Osteocyte (in vitro differentiated cells): ENCODE measurements around the gene GLT8D1. TPM values are rescaled to one million over a fixed set of nuclear protein-coding genes. Genes with fewer than 3 reads are reported as not detected.

Experiments
- DNase-seq: peaks from one replicate; pipeline ENCODE4 v3.0.0; 2021; ENCODE audit warnings: mixed read lengths; ENCODE audit not compliant: unreplicated experiment; ENCODE audit errors: extremely low spot score
- H3K27ac Mint-ChIP-seq: one replicate; pipeline ENCODE4 v1.8.0; 2021; ENCODE audit warnings: mild to moderate bottlenecking, mixed read lengths; ENCODE audit not compliant: unreplicated experiment
- H3K27me3 Mint-ChIP-seq: one replicate; pipeline ENCODE4 v1.8.0; 2021; ENCODE audit warnings: mixed read lengths; ENCODE audit not compliant: unreplicated experiment
- H3K36me3 Mint-ChIP-seq: one replicate; pipeline ENCODE4 v1.8.0; 2021; ENCODE audit warnings: mixed read lengths; ENCODE audit not compliant: unreplicated experiment
- H3K4me1 Mint-ChIP-seq: one replicate; pipeline ENCODE4 v1.8.0; 2021; ENCODE audit warnings: mixed read lengths; ENCODE audit not compliant: unreplicated experiment
- H3K4me3 Mint-ChIP-seq: one replicate; pipeline ENCODE4 v1.8.0; 2021; ENCODE audit warnings: mild to moderate bottlenecking, moderate library complexity, mixed read lengths; ENCODE audit not compliant: unreplicated experiment
- H3K9me3 Mint-ChIP-seq: one replicate; pipeline ENCODE4 v1.8.0; 2021; ENCODE audit warnings: mixed read lengths; ENCODE audit not compliant: unreplicated experiment
- CTCF ChIP-seq: fragments of 200-600 bp; sonication (generic); IDR thresholded peaks from 2 replicates; pipeline ENCODE4 v1.5.0; 2021; ENCODE audit warnings: antibody characterized with exemption, mild to moderate bottlenecking, moderate library complexity
- total RNA-seq: library from RNA; stranded (reverse); gene quantifications from 2 replicates; pipeline ENCODE4 v1.2.1, GENCODE V29; 2021

Gene GLT8D1
- total RNA-seq, 1 donor from 2014 or later, result 86.3 TPM

DNA sequence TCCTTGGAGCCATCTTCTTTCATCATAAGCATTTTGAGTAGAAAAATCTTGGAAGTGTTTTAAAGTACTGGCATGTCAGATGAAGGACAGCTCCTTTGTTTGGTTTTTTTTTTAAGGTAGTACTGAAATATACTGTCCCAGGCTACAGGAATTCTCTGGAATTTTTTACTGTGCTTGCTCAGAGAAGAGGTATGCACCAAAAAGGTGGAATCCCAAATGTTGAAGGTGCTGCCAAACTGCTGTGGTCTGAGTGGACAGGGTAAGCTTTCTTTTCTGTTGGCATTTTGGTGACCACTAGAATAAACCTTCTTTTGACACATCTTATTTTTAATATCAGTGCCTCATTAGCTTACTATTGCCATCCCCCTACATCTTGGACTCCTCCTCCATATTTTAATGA lies 12.5 kb downstream of the GLT8D1 start:
- Mint-ChIP-seq H3K36me3 (peaks cover 60% of the 10 kb centered on the region), H3K4me1 (no peaks in the 10 kb centered on the region), H3K9me3 (no peaks in the 10 kb centered on the region), H3K27ac (no peak overlapping the region), H3K4me3 (no peak overlapping the region), H3K27me3 (no peaks in the 10 kb centered on the region)
- TF ChIP-seq CTCF, result no peak
- no peak for DNase-seq

DNA sequence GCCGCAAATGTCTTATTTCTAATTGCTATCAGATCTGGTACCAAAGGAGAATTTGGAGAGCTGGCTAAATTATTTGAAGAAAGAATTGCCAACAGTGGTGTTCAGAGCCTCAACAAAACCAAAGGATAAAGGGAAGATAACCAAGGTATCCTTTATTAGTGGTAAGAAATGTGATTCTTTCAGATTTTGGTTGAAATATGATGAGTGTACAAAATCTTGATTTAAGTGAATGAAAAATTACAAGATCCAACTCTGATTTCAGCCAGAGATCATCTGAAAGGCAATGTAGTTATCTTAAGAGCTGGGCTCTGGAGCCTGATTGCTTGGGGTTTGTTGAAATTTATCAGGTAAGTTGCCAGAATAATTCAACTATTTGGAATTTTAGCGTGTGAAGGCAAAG lies 15.0 kb downstream of the GLT8D1 start:
- H3K27me3 Mint-ChIP-seq, result no peaks in the 10 kb centered on the region
- no peak overlapping the region for H3K27ac Mint-ChIP-seq
- TF ChIP-seq CTCF, result no peak
- peaks cover 55% of the 10 kb centered on the region for H3K36me3 Mint-ChIP-seq
- no peak for DNase-seq
- peaks cover 11% of the 10 kb centered on the region for H3K4me1 Mint-ChIP-seq
- no peak overlapping the region for H3K4me3 Mint-ChIP-seq
- H3K9me3 Mint-ChIP-seq, result no peaks in the 10 kb centered on the region

DNA sequence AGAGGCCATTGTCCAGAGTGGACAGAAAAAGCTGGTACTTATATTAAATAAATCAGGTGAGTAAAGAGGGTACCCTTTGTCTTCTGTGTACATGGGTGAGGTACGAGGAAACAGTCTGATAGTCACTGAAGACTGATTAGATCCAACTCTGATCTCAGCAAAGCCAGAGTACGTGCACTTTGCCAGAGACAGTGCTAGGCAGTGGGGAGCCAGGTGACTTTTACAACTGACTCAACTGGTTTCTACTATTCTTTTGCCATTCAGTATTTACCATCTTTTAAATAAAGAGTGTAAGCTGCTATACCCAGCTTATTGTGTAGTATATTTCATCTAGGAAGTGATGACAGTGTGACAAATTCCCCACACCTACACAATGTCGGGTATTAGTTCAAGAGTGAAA lies 16.4 kb downstream of the GLT8D1 start:
- DNase-seq, result no peak
- H3K9me3 Mint-ChIP-seq, result no peaks in the 10 kb centered on the region
- H3K36me3 Mint-ChIP-seq, result peaks cover 44% of the 10 kb centered on the region
- no peak for TF ChIP-seq CTCF
- no peak overlapping the region for H3K4me3 Mint-ChIP-seq
- no peak overlapping the region for H3K27ac Mint-ChIP-seq
- H3K4me1 Mint-ChIP-seq, result peaks cover 21% of the 10 kb centered on the region
- H3K27me3 Mint-ChIP-seq, result no peaks in the 10 kb centered on the region

GRCh38 chr3:52688266-52688665 lies 17.3 kb downstream of the GLT8D1 start:
- TF ChIP-seq CTCF, result no peak
- Mint-ChIP-seq H3K4me1 (peaks cover 28% of the 10 kb centered on the region), H3K27me3 (no peaks in the 10 kb centered on the region), H3K27ac (peak overlapping the region; percentile 18), H3K9me3 (no peaks in the 10 kb centered on the region), H3K36me3 (peaks cover 36% of the 10 kb centered on the region), H3K4me3 (no peak overlapping the region)
- no peak for DNase-seq

DNA sequence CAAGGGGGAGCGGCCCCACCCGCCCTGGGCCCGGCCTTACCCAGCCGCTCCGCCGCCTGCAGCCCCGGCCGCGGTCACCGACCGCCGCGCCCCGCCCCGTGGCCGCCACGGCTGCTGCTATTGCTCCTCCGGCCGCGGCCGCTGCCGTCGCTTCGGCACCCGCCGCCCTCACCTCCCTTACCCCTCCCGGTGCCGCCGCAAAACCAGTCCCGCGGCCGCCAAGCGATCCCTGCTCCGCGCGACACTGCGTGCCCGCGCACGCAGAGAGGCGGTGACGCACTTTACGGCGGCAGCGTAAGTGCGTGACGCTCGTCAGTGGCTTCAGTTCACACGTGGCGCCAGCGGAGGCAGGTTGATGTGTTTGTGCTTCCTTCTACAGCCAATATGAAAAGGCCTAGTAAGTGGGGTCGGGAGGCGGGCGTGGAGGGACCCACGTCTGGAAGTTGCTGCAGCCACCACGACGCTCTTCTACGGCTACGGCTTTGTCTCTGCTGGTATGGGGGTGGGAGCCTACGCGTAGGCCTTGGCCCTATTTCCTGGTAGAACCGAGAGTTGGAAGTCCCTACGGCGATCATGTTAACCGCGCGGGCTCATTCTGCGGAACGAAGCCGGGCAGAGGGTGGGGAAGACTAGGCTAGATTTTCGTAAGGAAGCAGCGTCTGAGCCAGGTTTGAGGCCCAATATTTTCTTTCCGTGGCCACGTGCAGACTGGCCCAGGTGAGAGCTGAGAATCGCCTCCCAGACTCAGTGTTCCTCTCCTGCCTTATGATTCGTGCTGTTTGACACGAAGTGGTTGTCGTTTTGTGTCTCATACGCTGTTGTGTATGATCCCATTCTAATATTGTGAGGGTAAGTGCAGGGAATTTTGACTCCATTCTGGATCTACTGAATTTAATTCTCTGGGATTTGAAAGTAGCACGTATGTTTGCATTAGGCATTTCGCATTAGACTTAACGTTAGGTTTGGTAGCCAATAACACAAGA lies 19.6 kb downstream of the GLT8D1 start, which contains the start of the genes GNL3 and PBRM1:
TSS of gene GNL3 (plus strand) at position 324 of the 983 bp plus-strand sequence. CDS start at position 385, 61 bp downstream.
TSS of gene PBRM1 (minus strand) at position 205 of the 983 bp plus-strand sequence.
- peak; percentile 97 for DNase-seq
- Mint-ChIP-seq H3K4me1 (peaks cover 46% of the 10 kb centered on the region), H3K36me3 (peaks cover 26% of the 10 kb centered on the region), H3K4me3 (peak within 1 kb of the TSS; percentile 95), H3K27ac (peak within 1 kb of the TSS; percentile 96), H3K9me3 (no peaks in the 10 kb centered on the region), H3K27me3 (no peaks in the 10 kb centered on the region)
- no peak for TF ChIP-seq CTCF
